ENCODE measurements around the gene ZNF8. TPM values are rescaled to one million over a fixed set of nuclear protein-coding genes. Genes with fewer than 3 reads are reported as not detected.

ZNF8 gene
- total RNA-seq, 2 donors from 2014 or later = 3.7 to 4.6 TPM

Other genes with a start within 250 kb of the ZNF8 start
- not detected for gene ZSCAN1, start 244.9 kb upstream of the ZNF8 start, total RNA-seq
- under 1 TPM in 1 of 2 donors, not detected in 1; 0.34 TPM for gene ZNF135, start 219.7 kb upstream of the ZNF8 start, total RNA-seq
- 10 to 100 TPM; 15.9 to 20.1 TPM for gene ZSCAN18, start 180.7 kb upstream of the ZNF8 start, total RNA-seq
- 1 to 10 TPM; 3.8 to 7.0 TPM for gene ZNF329, start 128.2 kb upstream of the ZNF8 start, total RNA-seq
- gene ZNF274, start 95.9 kb upstream of the ZNF8 start, total RNA-seq = 10 to 100 TPM; 18.5 to 29.1 TPM
- gene ZNF544, start 50.0 kb upstream of the ZNF8 start, total RNA-seq = 10 to 100 TPM; 43.4 to 44.6 TPM
- gene ERVK3-1, start 26.4 kb downstream of the ZNF8 start, total RNA-seq = 10 to 100 TPM; 38.5 to 57.8 TPM
- 1 to 10 TPM; 4.3 to 6.1 TPM for gene ZSCAN22, start 48.0 kb downstream of the ZNF8 start, total RNA-seq
- 10 to 100 TPM; 12.4 to 15.4 TPM for gene A1BG, start 74.5 kb downstream of the ZNF8 start, total RNA-seq
- 1 to 10 TPM; 1.7 to 1.8 TPM for gene ZNF497, start 83.8 kb downstream of the ZNF8 start, total RNA-seq
- gene ZNF837, start 102.1 kb downstream of the ZNF8 start, total RNA-seq = 1 to 10 TPM; 1.1 to 1.9 TPM
- gene RPS5, start 108.3 kb downstream of the ZNF8 start, total RNA-seq = 1,000 to 10,000 TPM; 1,376 to 1,435 TPM
- gene RNF225, start 116.7 kb downstream of the ZNF8 start, total RNA-seq = under 1 TPM in 1 of 2 donors, not detected in 1; 0.64 TPM
- gene ZNF584, start 129.7 kb downstream of the ZNF8 start, total RNA-seq = 1 to 10 TPM; 9.0 to 9.8 TPM
- 1 to 10 TPM; 2.1 to 3.8 TPM for gene ZNF132, start 161.2 kb downstream of the ZNF8 start, total RNA-seq
- 1 to 10 TPM; 8.8 to 8.9 TPM for gene ZNF324B, start 172.7 kb downstream of the ZNF8 start, total RNA-seq
- gene ZNF324, start 188.1 kb downstream of the ZNF8 start, total RNA-seq = 1 to 10 TPM; 7.3 to 7.6 TPM
- gene ZNF446, start 197.4 kb downstream of the ZNF8 start, total RNA-seq = 1 to 10 TPM; 5.8 to 6.2 TPM
- 10 to 100 TPM; 14.4 to 15.6 TPM for gene SLC27A5, start 233.0 kb downstream of the ZNF8 start, total RNA-seq
- gene ZBTB45, start 240.9 kb downstream of the ZNF8 start, total RNA-seq = 10 to 100 TPM; 11.0 to 14.3 TPM